ENCODE measurements around the gene PMM1.

GRCh38 chr22:41578114-41578513, 11.5 kb downstream of the PMM1 start:
- TF ChIP-seq CTCF (IDR thresholded peaks at IDR 0.05), result no peak
- no peak for TF ChIP-seq POLR2A (IDR thresholded peaks at IDR 0.05)
